SKM-1 treated with dmso at 0.1 percent for 144 hours (cell line): ENCODE data around the gene ACSL1.
"Not testable (repeated sequence)": the region's sequence is repeated elsewhere in the genome, so short reads cannot be mapped to it uniquely, and the experiment has no call there.

Experiments
- DNase-seq: peaks from one replicate; lab custom pipeline; 2025; ENCODE audit not compliant: unreplicated experiment; lab: John Stamatoyannopoulos, UW

Gene ACSL1

GRCh38 chr4:184762100-184762499 lies 63.7 kb downstream of the ACSL1 start:
- no peak for DNase-seq

GRCh38 chr4:184760681-184761080 lies 65.1 kb downstream of the ACSL1 start:
- no peak for DNase-seq

GRCh38 chr4:184757810-184758209 lies 68.0 kb downstream of the ACSL1 start:
- DNase-seq, result no peak

- DNase-seq, result no peak
Measured at GRCh38 chr4:184756399-184756798, 69.4 kb downstream of the ACSL1 start.

- no peak for DNase-seq
Measured at GRCh38 chr4:184755278-184755677, 70.5 kb downstream of the ACSL1 start.

- no peak for DNase-seq
Measured at GRCh38 chr4:184752496-184753275, 73.1 kb downstream of the ACSL1 start.

GRCh38 chr4:184751585-184751956 lies 74.2 kb downstream of the ACSL1 start:
- no peak for DNase-seq

GRCh38 chr4:184750926-184751584 lies 74.7 kb downstream of the ACSL1 start:
- no peak for DNase-seq

- no peak for DNase-seq
Measured at GRCh38 chr4:184748251-184748652, 77.5 kb downstream of the ACSL1 start.

- no peak for DNase-seq
Measured at GRCh38 chr4:184747034-184747830, 78.5 kb downstream of the ACSL1 start.

- peak; percentile 81 for DNase-seq
Measured at GRCh38 chr4:184745831-184746795, 79.7 kb downstream of the ACSL1 start.

- no peak for DNase-seq
Measured at GRCh38 chr4:184744236-184744635, 81.5 kb downstream of the ACSL1 start.

GRCh38 chr4:184743650-184744049 lies 82.1 kb downstream of the ACSL1 start:
- no peak for DNase-seq

- not testable (repeated sequence) for DNase-seq
Measured at GRCh38 chr4:184741651-184742050, 84.1 kb downstream of the ACSL1 start.

- no peak for DNase-seq
Measured at GRCh38 chr4:184740980-184741391, 84.8 kb downstream of the ACSL1 start.

GRCh38 chr4:184739575-184739974 lies 86.2 kb downstream of the ACSL1 start:
- DNase-seq, result peak; percentile 36

- no peak for DNase-seq
Measured at GRCh38 chr4:184734758-184735157, 91.0 kb downstream of the ACSL1 start.

- DNase-seq, result peak; percentile 98
Measured at GRCh38 chr4:184733654-184734524, 91.9 kb downstream of the ACSL1 start, which contains the start of gene CENPU. Gene CENPU, minus strand, starts transcription at chr4:184734096. Its CDS starts 34 bp downstream, at chr4:184734062.

GRCh38 chr4:184732126-184732525 lies 93.6 kb downstream of the ACSL1 start:
- DNase-seq, result no peak

GRCh38 chr4:184731056-184731455 lies 94.7 kb downstream of the ACSL1 start:
- no peak for DNase-seq
